Lower leg skin (tissue), 3 donors: Measurements from ENCODE around the gene CD101.

Experiments used
- POLR2A ChIP-seq, 2 donors: fragments of 450-650 bp; IDR thresholded peaks; one replicate each; pipeline ENCODE4 v1.6.1; 2016 to 2017; ENCODE audit warnings: antibody characterized with exemption in 2 of 2, mild to moderate bottlenecking in 1 of 2, moderate library complexity in 1 of 2
- TF ChIP-seq, protein P1 (sequence below), 3 donors: fragments of 450-650 bp; IDR thresholded peaks; one replicate each; pipeline ENCODE4 v1.5.1; 2016; ENCODE audit warnings: antibody characterized with exemption in 3 of 3, mild to moderate bottlenecking in 3 of 3, moderate library complexity in 2 of 3

DNA sequence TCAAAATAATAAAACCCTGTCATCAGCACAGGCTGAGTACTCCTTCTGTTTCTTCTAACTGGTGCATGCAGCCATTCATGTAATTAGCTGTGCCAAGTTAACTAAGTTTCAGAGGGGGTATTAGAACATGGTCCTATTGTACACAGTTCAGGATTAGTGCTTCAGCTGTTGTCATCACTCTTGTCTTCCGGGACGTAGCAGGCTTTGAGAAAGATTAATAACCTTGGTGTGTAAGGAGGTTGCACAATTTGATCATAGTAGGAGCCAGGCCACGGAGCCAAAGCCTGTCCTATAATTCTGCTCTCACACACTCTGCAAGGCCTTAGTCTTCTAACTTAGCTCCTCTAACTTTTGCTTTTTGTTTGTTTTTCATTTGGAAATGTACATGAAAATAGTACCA, 47.1 kb upstream of the CD101 start:
- TF ChIP-seq, protein P1, sequence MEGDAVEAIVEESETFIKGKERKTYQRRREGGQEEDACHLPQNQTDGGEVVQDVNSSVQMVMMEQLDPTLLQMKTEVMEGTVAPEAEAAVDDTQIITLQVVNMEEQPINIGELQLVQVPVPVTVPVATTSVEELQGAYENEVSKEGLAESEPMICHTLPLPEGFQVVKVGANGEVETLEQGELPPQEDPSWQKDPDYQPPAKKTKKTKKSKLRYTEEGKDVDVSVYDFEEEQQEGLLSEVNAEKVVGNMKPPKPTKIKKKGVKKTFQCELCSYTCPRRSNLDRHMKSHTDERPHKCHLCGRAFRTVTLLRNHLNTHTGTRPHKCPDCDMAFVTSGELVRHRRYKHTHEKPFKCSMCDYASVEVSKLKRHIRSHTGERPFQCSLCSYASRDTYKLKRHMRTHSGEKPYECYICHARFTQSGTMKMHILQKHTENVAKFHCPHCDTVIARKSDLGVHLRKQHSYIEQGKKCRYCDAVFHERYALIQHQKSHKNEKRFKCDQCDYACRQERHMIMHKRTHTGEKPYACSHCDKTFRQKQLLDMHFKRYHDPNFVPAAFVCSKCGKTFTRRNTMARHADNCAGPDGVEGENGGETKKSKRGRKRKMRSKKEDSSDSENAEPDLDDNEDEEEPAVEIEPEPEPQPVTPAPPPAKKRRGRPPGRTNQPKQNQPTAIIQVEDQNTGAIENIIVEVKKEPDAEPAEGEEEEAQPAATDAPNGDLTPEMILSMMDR (IDR thresholded peaks at IDR 0.05) = no peak
- no peak for TF ChIP-seq POLR2A (IDR thresholded peaks at IDR 0.05)
